ENCODE measurements around the gene TTC5. TPM values are rescaled to one million over a fixed set of nuclear protein-coding genes. Genes with fewer than 3 reads are reported as not detected.

TTC5 gene
- total and polyA plus RNA-seq, 2 donors from 2014 or later = 12.3 to 22.3 TPM

DNA sequence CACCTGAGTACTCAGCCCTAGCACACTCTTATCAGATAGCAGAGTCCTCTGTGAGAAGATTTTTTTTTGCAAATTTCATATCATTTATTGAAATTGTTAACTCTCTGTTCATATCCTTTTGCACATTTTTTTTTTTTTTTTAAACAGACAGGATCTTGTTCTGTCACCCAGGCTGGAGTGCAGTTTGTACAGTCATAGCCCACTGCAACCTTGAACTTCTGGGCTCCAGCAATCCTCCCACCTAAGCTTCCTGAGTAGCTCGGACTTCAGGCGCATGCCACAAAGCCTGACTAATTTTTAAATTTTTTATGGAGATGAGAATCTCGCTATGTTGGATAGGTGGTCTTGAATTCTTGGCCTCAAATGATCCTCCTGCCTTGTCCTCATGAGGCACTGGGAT is 42.0 kb upstream of the TTC5 start:
- H3K4me3 ChIP-seq (ENCODE audit: low read length in 3 of 3) = no peak overlapping the region
- TF ChIP-seq CTCF (IDR thresholded peaks at IDR 0.05; ENCODE audit: borderline replicate concordance, extremely low read depth, insufficient read depth) = no peak
- DNase-seq (no peak), FAIRE-seq (no peak)
- H3K9me3 ChIP-seq (ENCODE audit: control insufficient read depth in 2 of 3, insufficient read depth in 1 of 3, low read length in 3 of 3) = no peaks in the 10 kb centered on the region
- no peaks in the 10 kb centered on the region for H3K27me3 ChIP-seq (ENCODE audit: control insufficient read depth, insufficient read depth, low read length)
- no peak overlapping the region for H3K27ac ChIP-seq (ENCODE audit: low read depth in 2 of 2, low read length in 2 of 2)
- H3K36me3 ChIP-seq (ENCODE audit: control insufficient read depth in 2 of 3, insufficient read depth in 3 of 3, low read length in 3 of 3) = peaks cover 9 to 17% (median 14%) of the 10 kb centered on the region in 3 donors
- intact Hi-C loops (cut with DNase I) = no loop called here
- no peak overlapping the region for H3K9ac ChIP-seq (ENCODE audit: low read length in 3 of 3)
- peaks cover 0 to 3% (median 0%) of the 10 kb centered on the region in 3 donors for H3K4me1 ChIP-seq (ENCODE audit: control insufficient read depth in 2 of 3, insufficient read depth in 2 of 3, low read depth in 1 of 3, low read length in 3 of 3)

DNA sequence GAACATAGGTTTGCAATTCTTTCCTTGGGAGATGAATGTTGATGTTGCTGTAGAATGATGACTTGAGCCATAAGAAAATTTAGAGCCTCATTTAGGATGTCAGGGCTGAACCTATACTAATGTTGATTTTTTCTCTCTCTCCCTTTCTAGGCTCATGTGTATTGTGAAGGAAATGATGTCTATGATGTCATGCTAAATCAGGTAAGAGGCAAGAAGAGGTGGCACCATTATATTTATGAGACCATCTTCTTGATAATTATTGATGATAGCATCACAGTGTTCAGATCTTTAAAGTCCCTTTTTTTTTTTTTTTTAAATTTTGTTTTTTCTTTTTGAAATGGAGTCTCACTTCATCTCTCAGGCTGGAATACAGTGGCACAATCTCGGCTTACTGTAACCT is 41.0 kb upstream of the TTC5 start:
- peaks cover 0 to 3% (median 0%) of the 10 kb centered on the region in 3 donors for H3K4me1 ChIP-seq (ENCODE audit: control insufficient read depth in 2 of 3, insufficient read depth in 2 of 3, low read depth in 1 of 3, low read length in 3 of 3)
- intact Hi-C loops (cut with DNase I) = no loop called here
- H3K4me3 ChIP-seq (ENCODE audit: low read length in 3 of 3) = no peak overlapping the region
- no peaks in the 10 kb centered on the region for H3K9me3 ChIP-seq (ENCODE audit: control insufficient read depth in 2 of 3, insufficient read depth in 1 of 3, low read length in 3 of 3)
- no peak for DNase-seq
- no peak for TF ChIP-seq CTCF (IDR thresholded peaks at IDR 0.05; ENCODE audit: borderline replicate concordance, extremely low read depth, insufficient read depth)
- FAIRE-seq = no peak
- no peak overlapping the region for H3K27ac ChIP-seq (ENCODE audit: low read depth in 2 of 2, low read length in 2 of 2)
- H3K27me3 ChIP-seq (ENCODE audit: control insufficient read depth, insufficient read depth, low read length) = no peaks in the 10 kb centered on the region
- H3K36me3 ChIP-seq (ENCODE audit: control insufficient read depth in 2 of 3, insufficient read depth in 3 of 3, low read length in 3 of 3) = peaks cover 9 to 15% (median 14%) of the 10 kb centered on the region in 3 donors
- H3K9ac ChIP-seq (ENCODE audit: low read length in 3 of 3) = no peak overlapping the region

DNA sequence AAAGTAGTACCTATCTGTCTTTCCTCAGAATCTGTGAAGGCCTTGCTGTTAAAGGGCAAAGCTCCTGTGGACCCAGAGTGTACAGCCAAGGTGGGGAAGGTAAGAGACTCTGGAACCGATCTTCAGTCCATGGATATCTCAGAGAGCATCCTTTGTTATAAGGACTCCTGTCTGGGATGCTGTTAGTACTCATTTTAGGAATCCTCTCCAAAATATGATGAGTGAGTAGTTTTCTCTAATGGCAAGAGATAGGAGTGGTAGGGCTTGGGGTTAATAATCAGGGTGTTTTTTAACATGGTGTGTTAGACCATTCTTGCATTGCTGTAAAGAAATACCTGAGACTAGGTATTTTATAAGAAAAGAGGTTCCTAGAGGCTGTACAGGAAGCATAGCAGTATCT is 39.6 kb upstream of the TTC5 start:
- no peak for DNase-seq
- intact Hi-C loops (cut with DNase I) = no loop called here
- H3K27me3 ChIP-seq (ENCODE audit: control insufficient read depth, insufficient read depth, low read length) = no peaks in the 10 kb centered on the region
- no peak overlapping the region for H3K4me3 ChIP-seq (ENCODE audit: low read length in 3 of 3)
- H3K36me3 ChIP-seq (ENCODE audit: control insufficient read depth in 2 of 3, insufficient read depth in 3 of 3, low read length in 3 of 3) = peaks cover 5 to 10% (median 8%) of the 10 kb centered on the region in 3 donors
- TF ChIP-seq CTCF (IDR thresholded peaks at IDR 0.05; ENCODE audit: borderline replicate concordance, extremely low read depth, insufficient read depth) = no peak
- H3K9me3 ChIP-seq (ENCODE audit: control insufficient read depth in 2 of 3, insufficient read depth in 1 of 3, low read length in 3 of 3) = no peaks in the 10 kb centered on the region
- no peak overlapping the region for H3K9ac ChIP-seq (ENCODE audit: low read length in 3 of 3)
- FAIRE-seq = no peak
- no peak overlapping the region for H3K27ac ChIP-seq (ENCODE audit: low read depth in 2 of 2, low read length in 2 of 2)
- peaks cover 0 to 3% (median 0%) of the 10 kb centered on the region in 3 donors for H3K4me1 ChIP-seq (ENCODE audit: control insufficient read depth in 2 of 3, insufficient read depth in 2 of 3, low read depth in 1 of 3, low read length in 3 of 3)

GRCh38 chr14:20343862-20344220 is 38.1 kb upstream of the TTC5 start:
- H3K9ac ChIP-seq (ENCODE audit: low read length in 3 of 3) = peak overlapping the region; percentile 85 to 99 (median 95)
- DNase-seq = peak in 2 of 5 donors; percentile 61 to 74
- peaks cover 0 to 3% (median 0%) of the 10 kb centered on the region in 3 donors for H3K4me1 ChIP-seq (ENCODE audit: control insufficient read depth in 2 of 3, insufficient read depth in 2 of 3, low read depth in 1 of 3, low read length in 3 of 3)
- no peaks in the 10 kb centered on the region for H3K9me3 ChIP-seq (ENCODE audit: control insufficient read depth in 2 of 3, insufficient read depth in 1 of 3, low read length in 3 of 3)
- peak overlapping the region; percentile 86 to 99 (median 97) for H3K4me3 ChIP-seq (ENCODE audit: low read length in 3 of 3)
- no peaks in the 10 kb centered on the region for H3K27me3 ChIP-seq (ENCODE audit: control insufficient read depth, insufficient read depth, low read length)
- peaks cover 4 to 10% (median 7%) of the 10 kb centered on the region in 3 donors for H3K36me3 ChIP-seq (ENCODE audit: control insufficient read depth in 2 of 3, insufficient read depth in 3 of 3, low read length in 3 of 3)
- FAIRE-seq = no peak
- intact Hi-C loops (cut with DNase I) = no loop called here
- TF ChIP-seq CTCF (IDR thresholded peaks at IDR 0.05; ENCODE audit: borderline replicate concordance, extremely low read depth, insufficient read depth) = no peak
- H3K27ac ChIP-seq (ENCODE audit: low read depth in 2 of 2, low read length in 2 of 2) = peak overlapping the region; percentile 57 to 77

Measured in kidney (tissue), 14 donors.